Kidney epithelial cell (primary cell): ENCODE results near the gene SEMA3E. TPM values are rescaled to one million over a fixed set of nuclear protein-coding genes. Genes with fewer than 3 reads are reported as not detected.

Source experiments
- DNase-seq: peaks from one replicate; pipeline ENCODE4 v3.0.0-alpha.2; 2010; ENCODE audit warnings: low read depth
- H3K27me3 ChIP-seq: 2 replicates; pipeline ENCODE4 v1.6.0; 2011; ENCODE audit warnings: low read length; ENCODE audit not compliant: control insufficient read depth, insufficient read depth
- H3K36me3 ChIP-seq: 2 replicates; pipeline ENCODE4 v1.5.1; 2011; ENCODE audit warnings: low read length; ENCODE audit not compliant: control insufficient read depth, insufficient read depth
- H3K4me3 ChIP-seq: 2 replicates; pipeline ENCODE4 v1.5.1; 2011; ENCODE audit warnings: low read depth, mild to moderate bottlenecking, control low read depth, low read length
- CTCF ChIP-seq: IDR thresholded peaks from 2 replicates; pipeline ENCODE4 v1.5.1; 2011; ENCODE audit warnings: mild to moderate bottlenecking, moderate library complexity, low read length, control low read depth, inconsistent platforms; ENCODE audit not compliant: insufficient read depth, poor library complexity, severe bottlenecking
- total RNA-seq: library from RNA; depleted of rRNA; stranded (reverse); fragments of >200 nt; gene quantifications from 2 replicates; pipeline ENCODE4 v1.2.3, GENCODE V29; 2015

SEMA3E gene
- total RNA-seq, 1 donor from 2014 or later = not detected

DNA sequence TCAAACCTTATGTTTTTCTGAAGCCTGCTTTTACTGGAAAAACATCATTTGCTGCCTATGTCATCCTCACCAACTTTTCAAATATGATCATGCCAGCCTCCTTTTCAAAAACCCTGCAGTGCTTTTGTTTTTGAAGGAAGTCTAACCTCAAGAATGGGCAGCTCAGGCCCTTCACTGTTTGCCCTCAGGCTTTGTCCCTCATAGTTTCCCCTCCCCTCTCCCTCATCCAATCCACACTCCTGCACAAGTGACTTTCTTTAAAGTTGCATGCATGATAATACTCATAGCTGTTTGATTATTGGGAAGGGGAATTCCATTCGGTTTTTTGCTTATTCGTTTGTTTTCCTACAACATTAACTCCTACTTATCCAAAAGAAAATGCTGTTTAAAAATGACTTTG, 219.4 kb downstream of the SEMA3E start:
- no peak for DNase-seq
- TF ChIP-seq CTCF = no peak
- no peaks in the 10 kb centered on the region for H3K27me3 ChIP-seq
- H3K4me3 ChIP-seq = no peak overlapping the region
- H3K36me3 ChIP-seq = no peaks in the 10 kb centered on the region

GRCh38 chr7:83427884-83428283, 221.1 kb downstream of the SEMA3E start:
- Histone ChIP-seq H3K36me3 (no peaks in the 10 kb centered on the region), H3K4me3 (no peak overlapping the region), H3K27me3 (no peaks in the 10 kb centered on the region)
- DNase-seq = no peak
- no peak for TF ChIP-seq CTCF

- TF ChIP-seq CTCF = no peak
- Histone ChIP-seq H3K36me3 (no peaks in the 10 kb centered on the region), H3K4me3 (no peak overlapping the region), H3K27me3 (no peaks in the 10 kb centered on the region)
- DNase-seq = no peak
These were observed 222.6 kb downstream of the SEMA3E start for GRCh38 chr7:83426325-83426724.

- no peak for TF ChIP-seq CTCF
- no peak overlapping the region for H3K4me3 ChIP-seq
- no peaks in the 10 kb centered on the region for H3K36me3 ChIP-seq
- no peaks in the 10 kb centered on the region for H3K27me3 ChIP-seq
- DNase-seq = no peak
These were observed 229.9 kb downstream of the SEMA3E start for GRCh38 chr7:83419013-83419412.

DNA sequence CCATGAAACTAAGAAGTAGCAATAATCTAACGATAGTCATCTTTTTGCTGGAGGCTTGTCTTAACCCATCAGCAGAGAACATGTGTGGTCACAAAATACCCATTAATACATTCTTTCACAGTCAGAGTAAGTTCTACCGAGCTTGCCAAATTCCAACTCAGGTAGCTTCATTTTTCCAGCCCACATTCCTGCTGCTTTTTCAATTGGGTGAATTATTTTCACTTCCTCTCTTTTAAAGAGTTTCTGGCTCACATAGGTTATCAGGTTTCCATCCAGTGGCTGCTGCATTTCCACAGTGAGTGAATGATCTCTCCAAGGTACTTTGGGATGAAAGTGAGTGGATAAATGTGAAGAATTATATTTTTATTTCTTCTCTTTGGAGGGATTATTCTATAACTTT, 233.1 kb downstream of the SEMA3E start:
- no peaks in the 10 kb centered on the region for H3K36me3 ChIP-seq
- no peak for DNase-seq

More for the DNA sequence above, 233.1 kb downstream of the SEMA3E start:
- TF ChIP-seq CTCF = no peak
- Histone ChIP-seq H3K4me3 (no peak overlapping the region), H3K27me3 (no peaks in the 10 kb centered on the region)
